T-helper 1 cell treated with Interleukin-12 subunit alpha and Interleukin-12 subunit beta and Interleukin-4 antibody, amounts not matched to agents 30 μg/mL and 1 μg/mL, for 36 hours (primary cell): ENCODE results near the gene UBR4.

Source experiments
- H3K27ac Mint-ChIP-seq: one replicate; pipeline ENCODE4 v1.8.0; 2021; ENCODE audit warnings: mild to moderate bottlenecking, mixed read lengths
- H3K27me3 Mint-ChIP-seq: one replicate; pipeline ENCODE4 v1.8.0; 2021; ENCODE audit warnings: low read depth, mixed read lengths
- H3K36me3 Mint-ChIP-seq: one replicate; pipeline ENCODE4 v1.8.0; 2021; ENCODE audit warnings: low read depth, mixed read lengths
- H3K4me1 Mint-ChIP-seq: one replicate; pipeline ENCODE4 v1.8.0; 2021; ENCODE audit warnings: low read depth, mixed read lengths
- H3K4me3 Mint-ChIP-seq: one replicate; pipeline ENCODE4 v1.8.0; 2021; ENCODE audit warnings: mild to moderate bottlenecking, moderate library complexity, mixed read lengths
- H3K9me3 Mint-ChIP-seq: one replicate; pipeline ENCODE4 v1.8.0; 2021; ENCODE audit warnings: mixed read lengths

UBR4 gene

GRCh38 chr1:19073311-19074186, 136.5 kb downstream of the UBR4 start:
- Mint-ChIP-seq H3K27me3 (no peaks in the 10 kb centered on the region), H3K4me1 (peaks cover 25% of the 10 kb centered on the region), H3K36me3 (peaks cover 50% of the 10 kb centered on the region), H3K27ac (peak overlapping the region; percentile 79), H3K9me3 (no peaks in the 10 kb centered on the region), H3K4me3 (no peak overlapping the region)

GRCh38 chr1:19072285-19072981, 137.6 kb downstream of the UBR4 start:
- Mint-ChIP-seq H3K27me3 (no peaks in the 10 kb centered on the region), H3K27ac (no peak overlapping the region), H3K4me1 (peaks cover 25% of the 10 kb centered on the region), H3K36me3 (peaks cover 39% of the 10 kb centered on the region), H3K9me3 (no peaks in the 10 kb centered on the region), H3K4me3 (no peak overlapping the region)

GRCh38 chr1:19071674-19072281, 138.3 kb downstream of the UBR4 start:
- H3K27me3 Mint-ChIP-seq: no peaks in the 10 kb centered on the region
- peaks cover 34% of the 10 kb centered on the region for H3K36me3 Mint-ChIP-seq
- peaks cover 25% of the 10 kb centered on the region for H3K4me1 Mint-ChIP-seq
- no peak overlapping the region for H3K4me3 Mint-ChIP-seq
- no peak overlapping the region for H3K27ac Mint-ChIP-seq
- H3K9me3 Mint-ChIP-seq: no peaks in the 10 kb centered on the region

GRCh38 chr1:19070891-19071621, 139.0 kb downstream of the UBR4 start:
- Mint-ChIP-seq H3K27me3 (no peaks in the 10 kb centered on the region), H3K36me3 (peaks cover 27% of the 10 kb centered on the region), H3K4me3 (no peak overlapping the region), H3K4me1 (peaks cover 25% of the 10 kb centered on the region), H3K9me3 (no peaks in the 10 kb centered on the region), H3K27ac (peak overlapping the region; percentile 63)

GRCh38 chr1:19070197-19070651, 139.8 kb downstream of the UBR4 start:
- Mint-ChIP-seq H3K4me3 (no peak overlapping the region), H3K36me3 (peaks cover 19% of the 10 kb centered on the region), H3K9me3 (no peaks in the 10 kb centered on the region), H3K27ac (no peak overlapping the region), H3K27me3 (no peaks in the 10 kb centered on the region), H3K4me1 (peaks cover 20% of the 10 kb centered on the region)

GRCh38 chr1:19068639-19069276, 141.3 kb downstream of the UBR4 start:
- Mint-ChIP-seq H3K4me1 (peaks cover 6% of the 10 kb centered on the region), H3K36me3 (peaks cover 6% of the 10 kb centered on the region), H3K27ac (no peak overlapping the region), H3K4me3 (no peak overlapping the region), H3K27me3 (no peaks in the 10 kb centered on the region), H3K9me3 (no peaks in the 10 kb centered on the region)

GRCh38 chr1:19067912-19068638, 142.0 kb downstream of the UBR4 start:
- Mint-ChIP-seq H3K36me3 (peaks cover 3% of the 10 kb centered on the region), H3K4me3 (no peak overlapping the region), H3K27me3 (no peaks in the 10 kb centered on the region), H3K9me3 (no peaks in the 10 kb centered on the region), H3K4me1 (peaks cover 3% of the 10 kb centered on the region), H3K27ac (no peak overlapping the region)

GRCh38 chr1:19067182-19067911, 142.7 kb downstream of the UBR4 start:
- Mint-ChIP-seq H3K27ac (no peak overlapping the region), H3K9me3 (peaks cover 4% of the 10 kb centered on the region), H3K36me3 (no peaks in the 10 kb centered on the region), H3K4me1 (peaks cover 3% of the 10 kb centered on the region), H3K27me3 (no peaks in the 10 kb centered on the region), H3K4me3 (no peak overlapping the region)

- H3K36me3 Mint-ChIP-seq: peaks cover 3% of the 10 kb centered on the region
- H3K4me3 Mint-ChIP-seq: no peak overlapping the region
- H3K9me3 Mint-ChIP-seq: peaks cover 8% of the 10 kb centered on the region
- no peaks in the 10 kb centered on the region for H3K27me3 Mint-ChIP-seq
- no peak overlapping the region for H3K27ac Mint-ChIP-seq
- H3K4me1 Mint-ChIP-seq: peaks cover 9% of the 10 kb centered on the region
Observed at GRCh38 chr1:19066874-19067181, 143.2 kb downstream of the UBR4 start.

- peaks cover 10% of the 10 kb centered on the region for H3K9me3 Mint-ChIP-seq
- H3K36me3 Mint-ChIP-seq: peaks cover 3% of the 10 kb centered on the region
- no peak overlapping the region for H3K27ac Mint-ChIP-seq
- H3K4me3 Mint-ChIP-seq: no peak overlapping the region
- peaks cover 11% of the 10 kb centered on the region for H3K4me1 Mint-ChIP-seq
- H3K27me3 Mint-ChIP-seq: peaks cover 1% of the 10 kb centered on the region
Observed at GRCh38 chr1:19066248-19066873, 143.7 kb downstream of the UBR4 start.

GRCh38 chr1:19065526-19066247, 144.4 kb downstream of the UBR4 start:
- no peak overlapping the region for H3K4me3 Mint-ChIP-seq
- peaks cover 15% of the 10 kb centered on the region for H3K4me1 Mint-ChIP-seq
- peaks cover 5% of the 10 kb centered on the region for H3K27me3 Mint-ChIP-seq
- peaks cover 14% of the 10 kb centered on the region for H3K9me3 Mint-ChIP-seq
- peaks cover 8% of the 10 kb centered on the region for H3K36me3 Mint-ChIP-seq
- H3K27ac Mint-ChIP-seq: no peak overlapping the region

GRCh38 chr1:19064906-19065450, 145.1 kb downstream of the UBR4 start:
- H3K4me1 Mint-ChIP-seq: peaks cover 15% of the 10 kb centered on the region
- peaks cover 8% of the 10 kb centered on the region for H3K36me3 Mint-ChIP-seq
- no peak overlapping the region for H3K4me3 Mint-ChIP-seq
- H3K27me3 Mint-ChIP-seq: peaks cover 5% of the 10 kb centered on the region
- H3K27ac Mint-ChIP-seq: no peak overlapping the region
- peaks cover 14% of the 10 kb centered on the region for H3K9me3 Mint-ChIP-seq
